GM12878 (cell line): Measurements from ENCODE around the gene TOR1AIP1. TPM values are rescaled to one million over a fixed set of nuclear protein-coding genes. Genes with fewer than 3 reads are reported as not detected.
"Not testable (repeated sequence)": the region's sequence is repeated elsewhere in the genome, so short reads cannot be mapped to it uniquely, and the experiment has no call there.

Experiments
- ATAC-seq: fragments of 200-7000 bp; cut with Tn5 transposase; 3 replicates; pipeline ENCODE4 v1.9.1; 2020; ENCODE audit warnings: mild to moderate bottlenecking, moderate library complexity
- BruUV-seq: library from RNA; stranded (reverse); fragments of 400-500 nt; replicated peaks from 2 replicates; lab custom pipeline; 2021; lab: Mats Ljungman, UMichigan
- CTCF ChIA-PET: fragments of 300-600 bp; sonication (Branson Sonifier 250); formaldehyde crosslinking; extraction: SDS; loops from one replicate; lab custom pipeline; 2021; ENCODE audit warnings: inconsistent platforms; lab: Yijun Ruan, JAX
- POLR2A ChIA-PET: fragments of 350-600 bp; formaldehyde crosslinking; extraction: SDS; loops from one replicate; lab custom pipeline; 2021; ENCODE audit warnings: inconsistent platforms; lab: Charles Lee
- RAD21 ChIA-PET: fragments of 300-600 bp; sonication (Branson Sonifier 250); formaldehyde crosslinking; loops from one replicate; lab custom pipeline; 2023; ENCODE audit warnings: antibody characterized with exemption; ENCODE audit not compliant: unreplicated experiment; lab: Charles Lee
- SMC1A ChIA-PET: fragments of 300-600 bp; sonication (Branson Sonifier 250); formaldehyde crosslinking; loops from one replicate; lab custom pipeline; 2023; ENCODE audit not compliant: unreplicated experiment, uncharacterized antibody; lab: Charles Lee
- DNase-seq: peaks from one replicate; pipeline ENCODE4 v3.0.0-alpha.2; 2011; ENCODE audit warnings: low read depth, low spot score
- FAIRE-seq: peaks from 3 replicates; lab custom pipeline; 2011; peaks lifted over from hg19 to GRCh38; lab: Jason Lieb, UNC
- H2AFZ ChIP-seq: 2 replicates; pipeline ENCODE4 v1.6.0; 2011; ENCODE audit warnings: low read depth, low read length, control low read depth; ENCODE audit not compliant: control insufficient read depth
- H3K27ac ChIP-seq: 2 replicates; pipeline ENCODE4 v1.5.1; 2011; ENCODE audit warnings: control low read depth; ENCODE audit not compliant: control insufficient read depth, insufficient read depth
- H3K27me3 ChIP-seq, 2 experiments: replicated peaks in 1 of 2; 2 replicates each; pipeline versions ENCODE4 v1.6.0 to v1.6.1; 2011; ENCODE audit warnings: low read length in 1 of 2; ENCODE audit not compliant: control insufficient read depth in 2 of 2, insufficient read depth in 2 of 2
- H3K36me3 ChIP-seq, 2 experiments: 2 replicates each; pipeline ENCODE4 v1.5.1; 2011; ENCODE audit warnings: low read length in 1 of 2; ENCODE audit not compliant: control insufficient read depth in 2 of 2, insufficient read depth in 2 of 2
- H3K4me1 ChIP-seq: 2 replicates; pipeline ENCODE4 v1.6.1; 2011; ENCODE audit warnings: mild to moderate bottlenecking, low read length, moderate library complexity, mixed read lengths; ENCODE audit not compliant: control insufficient read depth, insufficient read depth
- H3K4me2 ChIP-seq: 2 replicates; pipeline ENCODE4 v1.6.0; 2011; ENCODE audit warnings: control low read depth; ENCODE audit not compliant: control insufficient read depth, insufficient read depth
- H3K4me3 ChIP-seq: fragments of 200-600 bp; sonication (generic); 2 replicates; pipeline ENCODE4 v1.5.1; 2016
- H3K79me2 ChIP-seq: 2 replicates; pipeline ENCODE4 v1.6.0; 2011; ENCODE audit warnings: low read length; ENCODE audit not compliant: control insufficient read depth, insufficient read depth
- H3K9ac ChIP-seq: 2 replicates; pipeline ENCODE4 v1.8.0; 2011; ENCODE audit warnings: low read length, control low read depth, mixed read lengths; ENCODE audit not compliant: control insufficient read depth, insufficient read depth
- H3K9me3 ChIP-seq: replicated peaks from 3 replicates; pipeline ENCODE4 v1.5.1; 2011; ENCODE audit warnings: mild to moderate bottlenecking, low read length; ENCODE audit not compliant: control insufficient read depth, insufficient read depth
- H4K20me1 ChIP-seq: 2 replicates; pipeline ENCODE4 v1.6.0; 2011; ENCODE audit not compliant: control insufficient read depth, insufficient read depth
- ATF7 ChIP-seq: fragments of 450-650 bp; IDR thresholded peaks from 2 replicates; pipeline ENCODE4 v1.6.1; 2016; ENCODE audit warnings: low read depth, mild to moderate bottlenecking
- BACH1 ChIP-seq: fragments of 450-650 bp; IDR thresholded peaks from 2 replicates; pipeline ENCODE4 v1.6.1; 2017; ENCODE audit warnings: mild to moderate bottlenecking, borderline replicate concordance
- BCL11A ChIP-seq: IDR thresholded peaks from 2 replicates; pipeline ENCODE4 v1.6.1; 2011; ENCODE audit warnings: low read depth, low read length
- CUX1 ChIP-seq: IDR thresholded peaks from 2 replicates; pipeline ENCODE4 v1.6.1; 2012; ENCODE audit warnings: improper control_type of control experiment, low read depth, low read length; ENCODE audit not compliant: insufficient replicate concordance
- DPF2 ChIP-seq: fragments of 450-650 bp; IDR thresholded peaks from 2 replicates; pipeline ENCODE4 v1.6.1; 2017; ENCODE audit warnings: mild to moderate bottlenecking
- E2F8 ChIP-seq: fragments of 450-650 bp; IDR thresholded peaks from 2 replicates; pipeline ENCODE4 v1.6.1; 2018; ENCODE audit warnings: mild to moderate bottlenecking, low read depth, moderate library complexity; ENCODE audit not compliant: partially characterized antibody
- EED ChIP-seq: sonication (generic); IDR thresholded peaks from 2 replicates; pipeline ENCODE4 v1.6.1; 2016; ENCODE audit warnings: antibody characterized with exemption, low read depth
- EZH2 ChIP-seq: IDR thresholded peaks from 2 replicates; pipeline ENCODE4 v1.6.1; 2012; ENCODE audit warnings: low read depth, mild to moderate bottlenecking, control low read depth, inconsistent platforms, low read length, borderline replicate concordance; ENCODE audit not compliant: control insufficient read depth
- HCFC1 ChIP-seq: fragments of 150-350 bp; IDR thresholded peaks from 2 replicates; pipeline ENCODE4 v1.6.1; 2014; ENCODE audit warnings: low read length
- TAF1 ChIP-seq: IDR thresholded peaks from 2 replicates; pipeline ENCODE4 v1.6.1; 2011; ENCODE audit warnings: mild to moderate bottlenecking, low read depth, low read length, borderline replicate concordance
- YBX1 ChIP-seq: fragments of 450-650 bp; IDR thresholded peaks from 2 replicates; pipeline ENCODE4 v1.6.1; 2016; ENCODE audit warnings: antibody characterized with exemption
- ZBED1 ChIP-seq: IDR thresholded peaks from 2 replicates; pipeline ENCODE4 v1.6.1; 2016; ENCODE audit warnings: borderline replicate concordance
- ZNF384 ChIP-seq: IDR thresholded peaks from 2 replicates; pipeline ENCODE4 v1.6.1; 2012; ENCODE audit warnings: low read depth, mild to moderate bottlenecking, low read length, improper control_type of control experiment, borderline replicate concordance
- WGBS: methylation state at CpG from one replicate; pipeline ENCODE4 v1.1.6; 2016; ENCODE audit warnings: low lambda C conversion rate; ENCODE audit not compliant: insufficient replicate concordance, insufficient coverage; ENCODE audit errors: missing lambda C conversion rate; 5-methylcytosine and 5-hydroxymethylcytosine counted together
- in situ Hi-C: fragments of 300-500 bp; cut with MboI; formaldehyde crosslinking; loops from 9 replicates; pipeline ENCODE4 v1.14.3; 2018; ENCODE audit warnings: mixed read lengths
- intact Hi-C: fragments of 100-400 bp; cut with micrococcal nuclease; formaldehyde crosslinking; loops from one replicate; pipeline ENCODE4 v1.14.2; 2022; ENCODE audit not compliant: unreplicated experiment
- polyA plus RNA-seq, 11 experiments: library from polyadenylated mRNA; depleted of rRNA in 4 of 11; unstranded in 6 of 11; stranded (reverse) in 5 of 11; fragments of >200 nt; fragmentation: Nextera tagmentation in 4 of 11; fragmentation: Illumina TruSeq in 1 of 11; extraction: Ambion mirVana in 4 of 11; extraction: Trizol in 1 of 11; gene quantifications; 1 replicate in 1 of 11; 2 replicates in 10 of 11; pipeline versions ENCODE4 v1.2.1 to v1.2.3, GENCODE V29; 2011 to 2016; ENCODE audit warnings: inconsistent platforms in 2 of 11, missing spikeins in 2 of 11, low read depth in 1 of 11
- total RNA-seq, 4 experiments: library from RNA; depleted of rRNA in 3 of 4; stranded (reverse); fragments of >200 nt in 3 of 4; fragmentation: Illumina TruSeq in 1 of 4; extraction: Trizol in 1 of 4; gene quantifications; 2 replicates each; pipeline versions ENCODE4 v1.2.1 to v1.2.3, GENCODE V29; 2013 to 2021

TOR1AIP1 gene
- total and polyA plus RNA-seq, 10 of the 15 experiments (the other 5 are each of a cell fraction or from before 2014, with no cell fraction given), result 14.8 to 36.0 (median 25.8) TPM

GRCh38 chr1:179882253-179883039, at the start of gene TOR1AIP1 (continued):
- peak; percentile 38; the same call in 1 of the 2 replicates for TF ChIP-seq ZNF384
- peak; percentile 36; the same call in 1 of the 2 replicates for TF ChIP-seq ZBED1
- TF ChIP-seq EZH2, result no peak
- peak; percentile 95 for TF ChIP-seq E2F8
- peak; percentile 2 for TF ChIP-seq TAF1
- no peak for TF ChIP-seq CUX1
- TF ChIP-seq HCFC1, result peak; percentile 100
- TF ChIP-seq YBX1, result no peak
- peak; percentile 98 for TF ChIP-seq DPF2
- TF ChIP-seq EED, result peak; percentile 84
- TF ChIP-seq BCL11A, result peak; percentile 74; the same call in 1 of the 2 replicates
- peak; percentile 40; the same call in 1 of the 2 replicates for TF ChIP-seq BACH1
- peak; percentile 91 for TF ChIP-seq ATF7

GRCh38 chr1:179836686-179837445, 45.2 kb upstream of the TOR1AIP1 start:
- 96% methylated on average over 33 of the region's 38 CpGs for WGBS
- SMC1A ChIA-PET, H4K20me1 ChIP-seq, RAD21 ChIA-PET, H3K27me3 ChIP-seq, H3K79me2 ChIP-seq, ATAC-seq, H3K9me3 ChIP-seq, POLR2A ChIA-PET, H3K4me2 ChIP-seq, BruUV-seq, in situ Hi-C loops, H3K4me3 ChIP-seq, intact Hi-C loops, H3K36me3 ChIP-seq, DNase-seq, H2AFZ ChIP-seq, H3K4me1 ChIP-seq, H3K9ac ChIP-seq, H3K27ac ChIP-seq, FAIRE-seq: not testable (repeated sequence)
- CTCF ChIA-PET, result interaction anchor here (1.5 to 1.7 kb wide), 2 partner anchors 9 to 27 kb away, joined by 4 to 5 read pairs; no protein-coding TSS in a partner anchor
